ENCODE data around the gene B3GALT6.

Gene B3GALT6

GRCh38 chr1:1231400-1232207 lies 433 bp upstream of the B3GALT6 start, which contains the start of gene SDF4:
TSS of gene SDF4 (minus strand) at chr1:1232001. CDS start at chr1:1228772, 3,229 bp downstream.
- DNase-seq (ENCODE audit: low read depth) = peak; percentile 82
- TF ChIP-seq, protein P1, sequence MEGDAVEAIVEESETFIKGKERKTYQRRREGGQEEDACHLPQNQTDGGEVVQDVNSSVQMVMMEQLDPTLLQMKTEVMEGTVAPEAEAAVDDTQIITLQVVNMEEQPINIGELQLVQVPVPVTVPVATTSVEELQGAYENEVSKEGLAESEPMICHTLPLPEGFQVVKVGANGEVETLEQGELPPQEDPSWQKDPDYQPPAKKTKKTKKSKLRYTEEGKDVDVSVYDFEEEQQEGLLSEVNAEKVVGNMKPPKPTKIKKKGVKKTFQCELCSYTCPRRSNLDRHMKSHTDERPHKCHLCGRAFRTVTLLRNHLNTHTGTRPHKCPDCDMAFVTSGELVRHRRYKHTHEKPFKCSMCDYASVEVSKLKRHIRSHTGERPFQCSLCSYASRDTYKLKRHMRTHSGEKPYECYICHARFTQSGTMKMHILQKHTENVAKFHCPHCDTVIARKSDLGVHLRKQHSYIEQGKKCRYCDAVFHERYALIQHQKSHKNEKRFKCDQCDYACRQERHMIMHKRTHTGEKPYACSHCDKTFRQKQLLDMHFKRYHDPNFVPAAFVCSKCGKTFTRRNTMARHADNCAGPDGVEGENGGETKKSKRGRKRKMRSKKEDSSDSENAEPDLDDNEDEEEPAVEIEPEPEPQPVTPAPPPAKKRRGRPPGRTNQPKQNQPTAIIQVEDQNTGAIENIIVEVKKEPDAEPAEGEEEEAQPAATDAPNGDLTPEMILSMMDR (conservative IDR thresholded peaks at IDR 0.05; ENCODE audit: low read depth, low read length) = no peak
- H3K4me3 ChIP-seq (ENCODE audit: low read length) = peak within 1 kb of the TSS; percentile 77

DNA sequence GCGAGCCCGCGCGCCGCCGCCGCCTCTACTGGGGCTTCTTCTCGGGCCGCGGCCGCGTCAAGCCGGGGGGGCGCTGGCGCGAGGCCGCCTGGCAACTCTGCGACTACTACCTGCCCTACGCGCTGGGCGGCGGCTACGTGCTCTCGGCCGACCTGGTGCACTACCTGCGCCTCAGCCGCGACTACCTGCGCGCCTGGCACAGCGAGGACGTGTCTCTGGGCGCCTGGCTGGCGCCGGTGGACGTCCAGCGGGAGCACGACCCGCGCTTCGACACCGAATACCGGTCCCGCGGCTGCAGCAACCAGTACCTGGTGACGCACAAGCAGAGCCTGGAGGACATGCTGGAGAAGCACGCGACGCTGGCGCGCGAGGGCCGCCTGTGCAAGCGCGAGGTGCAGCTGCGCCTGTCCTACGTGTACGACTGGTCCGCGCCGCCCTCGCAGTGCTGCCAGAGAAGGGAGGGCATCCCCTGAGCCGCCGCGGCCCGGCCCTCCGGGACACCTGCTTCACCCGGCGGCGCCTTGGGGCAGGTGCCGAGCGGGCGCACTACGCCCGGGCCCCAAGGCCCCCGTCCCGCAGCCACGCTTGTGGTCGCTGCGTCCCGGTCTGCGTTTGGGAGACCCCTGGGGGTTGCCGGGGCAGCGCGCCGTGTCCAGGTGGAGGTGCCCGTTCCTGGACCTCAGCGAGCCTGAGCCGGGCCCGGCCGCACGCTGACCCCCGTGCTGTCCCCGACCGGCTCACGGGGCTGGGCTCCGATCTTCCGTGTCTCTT lies 944 bp downstream of the B3GALT6 start:
- DNase-seq (ENCODE audit: low read depth) = no peak
- no peak overlapping the region for H3K4me3 ChIP-seq (ENCODE audit: low read length)
- TF ChIP-seq, protein P1 (conservative IDR thresholded peaks at IDR 0.05; ENCODE audit: low read depth, low read length) = no peak

GRCh38 chr1:1233567-1233892 lies 1.5 kb downstream of the B3GALT6 start:
- DNase-seq (ENCODE audit: low read depth) = no peak
- H3K4me3 ChIP-seq (ENCODE audit: low read length) = no peak overlapping the region
- TF ChIP-seq, protein P1 (conservative IDR thresholded peaks at IDR 0.05; ENCODE audit: low read depth, low read length) = no peak

DNA sequence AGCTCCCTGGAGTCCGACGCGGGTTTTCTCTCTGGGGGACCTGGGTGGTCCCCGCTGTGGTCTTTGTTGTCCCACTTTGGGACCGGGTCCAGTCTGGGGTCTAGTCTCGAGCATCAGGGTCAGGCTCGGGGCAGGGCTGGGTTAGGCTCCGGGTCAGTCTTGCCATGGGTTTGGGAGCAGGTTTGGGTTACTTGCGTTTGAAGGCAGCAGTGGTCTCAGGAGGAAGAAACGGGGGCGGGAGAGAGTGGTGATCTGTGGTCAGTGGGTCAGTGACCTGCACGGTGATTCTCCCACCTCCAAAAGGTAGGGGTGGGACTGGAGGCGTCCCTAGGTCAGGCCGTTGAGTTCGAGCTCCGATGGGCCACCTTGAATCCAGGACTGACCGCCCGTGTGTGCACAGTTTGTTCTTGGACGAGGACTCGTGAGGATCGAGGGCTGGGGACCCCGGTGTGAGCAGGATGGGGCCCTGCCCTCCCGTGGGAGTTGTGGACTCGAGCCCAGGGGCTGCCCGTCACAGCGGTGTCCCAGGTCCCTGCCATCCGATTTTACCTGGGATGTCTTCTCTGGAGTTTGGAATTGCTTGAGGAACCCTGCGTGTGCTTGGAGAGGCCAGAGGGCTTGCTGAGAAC lies 2.3 kb downstream of the B3GALT6 start:
- no peak for DNase-seq (ENCODE audit: low read depth)
- TF ChIP-seq, protein P1 (conservative IDR thresholded peaks at IDR 0.05; ENCODE audit: low read depth, low read length) = no peak
- H3K4me3 ChIP-seq (ENCODE audit: low read length) = no peak overlapping the region

- no peak for DNase-seq (ENCODE audit: low read depth)
- TF ChIP-seq, protein P1 (conservative IDR thresholded peaks at IDR 0.05; ENCODE audit: low read depth, low read length) = no peak
- no peak overlapping the region for H3K4me3 ChIP-seq (ENCODE audit: low read length)
These were observed 3.1 kb downstream of the B3GALT6 start for GRCh38 chr1:1235016-1235744.

DNA sequence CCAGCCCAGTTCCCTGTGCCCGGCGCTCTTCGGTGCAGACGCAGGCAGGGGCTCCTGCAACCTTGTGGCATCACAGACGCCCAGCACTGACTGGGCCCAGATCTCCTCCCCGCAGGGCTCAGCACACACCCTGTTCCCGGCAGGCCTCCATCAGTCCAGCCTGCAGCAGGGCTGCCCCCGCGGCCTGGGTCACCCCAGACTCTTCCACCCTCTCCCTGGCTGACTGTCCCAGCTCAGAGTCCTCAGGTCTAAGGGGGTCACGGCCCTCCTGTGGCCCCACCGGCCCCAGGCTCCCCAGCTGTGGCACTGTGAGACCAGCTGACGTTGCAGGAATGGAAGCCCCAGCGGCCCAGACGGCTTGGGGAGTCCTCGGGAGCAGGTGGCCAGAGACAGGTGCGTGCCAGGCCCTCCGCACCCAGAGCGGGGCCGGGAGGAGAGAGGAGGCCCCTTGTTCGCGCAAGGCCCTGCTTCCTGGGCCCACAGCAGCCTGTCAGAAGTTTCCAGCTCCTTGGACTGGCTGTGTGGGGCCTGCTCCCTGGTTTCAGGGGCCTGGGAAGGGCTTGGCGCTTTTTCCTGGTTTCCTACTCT lies 4.2 kb downstream of the B3GALT6 start:
- TF ChIP-seq, protein P1 (conservative IDR thresholded peaks at IDR 0.05; ENCODE audit: low read depth, low read length) = no peak
- no peak for DNase-seq (ENCODE audit: low read depth)
- no peak overlapping the region for H3K4me3 ChIP-seq (ENCODE audit: low read length)
